Measurements from ENCODE around the gene METTL8.

GRCh38 chr2:171394164-171394740, 39.5 kb downstream of the METTL8 start:
- TF ChIP-seq ZNF274 (IDR thresholded peaks at IDR 0.05; ENCODE audit: low read depth, low read length) (no peak), SUZ12 (IDR thresholded peaks at IDR 0.05; ENCODE audit: extremely low read depth, insufficient read depth, insufficient read length) (no peak)

Data from NT2/D1 (cell line).